SH-SY5Y (cell line): ENCODE measurements around the gene COMMD9.

Experiments used
- GATA2 ChIP-seq: IDR thresholded peaks from 2 replicates; pipeline ENCODE4 v1.6.1; 2011; ENCODE audit warnings: mild to moderate bottlenecking, low read depth, low read length
- GATA3 ChIP-seq: IDR thresholded peaks from 2 replicates; pipeline ENCODE4 v1.6.1; 2011; ENCODE audit warnings: low read depth, mild to moderate bottlenecking, low read length, moderate library complexity

- TF ChIP-seq GATA2: no peak
- no peak for TF ChIP-seq GATA3
Observed at GRCh38 chr11:36264011-36264972, 24.9 kb downstream of the COMMD9 start.
